Chondrocyte (in vitro differentiated cells): ENCODE results near the gene LTBP1. TPM values are rescaled to one million over a fixed set of nuclear protein-coding genes. Genes with fewer than 3 reads are reported as not detected.

ENCODE experiments used
- DNase-seq: peaks from one replicate; pipeline ENCODE4 v3.0.0; 2021; ENCODE audit warnings: mixed read lengths, low spot score
- H3K27ac Mint-ChIP-seq: one replicate; pipeline ENCODE4 v1.8.0; 2021; ENCODE audit warnings: mild to moderate bottlenecking, moderate library complexity, mixed read lengths; ENCODE audit not compliant: unreplicated experiment
- H3K27me3 Mint-ChIP-seq: 2 replicates; pipeline ENCODE4 v1.8.0; 2021; ENCODE audit warnings: low read depth, mixed read lengths
- H3K36me3 Mint-ChIP-seq: 2 replicates; pipeline ENCODE4 v1.8.0; 2021; ENCODE audit warnings: low read depth, mixed read lengths
- H3K4me1 Mint-ChIP-seq: 2 replicates; pipeline ENCODE4 v1.8.0; 2021; ENCODE audit warnings: low read depth, mild to moderate bottlenecking, mixed read lengths
- H3K4me3 Mint-ChIP-seq: one replicate; pipeline ENCODE4 v1.8.0; 2021; ENCODE audit warnings: mild to moderate bottlenecking, moderate library complexity, mixed read lengths; ENCODE audit not compliant: unreplicated experiment
- H3K9me3 Mint-ChIP-seq: 2 replicates; pipeline ENCODE4 v1.8.0; 2021; ENCODE audit warnings: low read depth, mixed read lengths
- total RNA-seq: library from RNA; stranded (reverse); gene quantifications from 3 replicates; pipeline ENCODE4 v1.2.1, GENCODE V29; 2021
- TF ChIP-seq, protein P1 (sequence below): fragments of 200-600 bp; sonication (generic); IDR thresholded peaks from 2 replicates; pipeline ENCODE4 v1.5.0; 2021; ENCODE audit warnings: antibody characterized with exemption, mild to moderate bottlenecking, moderate library complexity

The LTBP1 gene
- total RNA-seq, 1 donor from 2014 or later, result 398 TPM

DNA sequence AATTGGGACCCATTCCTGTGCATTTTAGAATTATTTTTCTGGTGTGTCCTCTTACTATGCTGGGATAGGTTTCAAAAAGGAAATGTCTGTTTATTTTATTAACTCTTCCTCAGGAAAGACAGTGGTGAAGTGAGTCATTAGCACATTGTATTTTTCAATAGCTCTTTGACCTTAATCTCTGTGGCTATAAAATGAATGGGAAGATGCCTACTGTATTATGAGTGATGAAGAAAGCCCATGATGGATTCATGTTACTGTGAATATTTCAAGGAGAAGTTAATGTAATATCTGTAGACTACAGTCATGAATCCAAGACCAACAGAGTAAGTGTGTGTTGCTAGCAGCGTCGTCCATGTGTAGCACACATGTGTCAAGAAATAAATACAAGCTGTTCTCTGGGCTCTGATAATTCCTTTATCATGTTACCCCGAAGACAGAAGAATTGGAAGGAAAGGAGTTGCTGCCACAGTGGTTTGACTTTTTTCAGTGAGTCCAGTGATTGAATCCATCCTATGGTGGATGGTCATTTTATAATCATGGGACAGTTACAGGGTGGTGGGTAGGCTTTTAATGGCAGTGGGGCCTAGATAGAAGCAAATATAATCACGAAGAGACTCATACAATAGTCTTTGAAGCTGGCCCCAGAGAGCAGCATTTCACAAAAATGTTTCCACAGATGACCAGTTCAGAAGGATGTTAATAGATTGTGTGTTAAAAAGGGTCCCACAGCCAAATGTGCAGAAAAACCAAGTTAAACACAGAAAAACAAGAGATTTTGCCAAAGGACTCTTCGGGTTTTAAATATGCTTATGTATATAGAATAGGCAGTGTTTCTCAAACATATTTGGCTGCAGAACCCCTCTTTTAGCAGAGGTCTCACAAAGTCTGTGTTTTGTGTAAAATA lies 290.0 kb downstream of the LTBP1 start:
- DNase-seq, result no peak
- Mint-ChIP-seq H3K4me1 (peaks cover 21% of the 10 kb centered on the region), H3K36me3 (peaks cover 29% of the 10 kb centered on the region), H3K4me3 (no peak overlapping the region), H3K27me3 (no peaks in the 10 kb centered on the region), H3K9me3 (peaks cover 3% of the 10 kb centered on the region), H3K27ac (no peak overlapping the region)
- TF ChIP-seq, protein P1, sequence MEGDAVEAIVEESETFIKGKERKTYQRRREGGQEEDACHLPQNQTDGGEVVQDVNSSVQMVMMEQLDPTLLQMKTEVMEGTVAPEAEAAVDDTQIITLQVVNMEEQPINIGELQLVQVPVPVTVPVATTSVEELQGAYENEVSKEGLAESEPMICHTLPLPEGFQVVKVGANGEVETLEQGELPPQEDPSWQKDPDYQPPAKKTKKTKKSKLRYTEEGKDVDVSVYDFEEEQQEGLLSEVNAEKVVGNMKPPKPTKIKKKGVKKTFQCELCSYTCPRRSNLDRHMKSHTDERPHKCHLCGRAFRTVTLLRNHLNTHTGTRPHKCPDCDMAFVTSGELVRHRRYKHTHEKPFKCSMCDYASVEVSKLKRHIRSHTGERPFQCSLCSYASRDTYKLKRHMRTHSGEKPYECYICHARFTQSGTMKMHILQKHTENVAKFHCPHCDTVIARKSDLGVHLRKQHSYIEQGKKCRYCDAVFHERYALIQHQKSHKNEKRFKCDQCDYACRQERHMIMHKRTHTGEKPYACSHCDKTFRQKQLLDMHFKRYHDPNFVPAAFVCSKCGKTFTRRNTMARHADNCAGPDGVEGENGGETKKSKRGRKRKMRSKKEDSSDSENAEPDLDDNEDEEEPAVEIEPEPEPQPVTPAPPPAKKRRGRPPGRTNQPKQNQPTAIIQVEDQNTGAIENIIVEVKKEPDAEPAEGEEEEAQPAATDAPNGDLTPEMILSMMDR, result no peak

DNA sequence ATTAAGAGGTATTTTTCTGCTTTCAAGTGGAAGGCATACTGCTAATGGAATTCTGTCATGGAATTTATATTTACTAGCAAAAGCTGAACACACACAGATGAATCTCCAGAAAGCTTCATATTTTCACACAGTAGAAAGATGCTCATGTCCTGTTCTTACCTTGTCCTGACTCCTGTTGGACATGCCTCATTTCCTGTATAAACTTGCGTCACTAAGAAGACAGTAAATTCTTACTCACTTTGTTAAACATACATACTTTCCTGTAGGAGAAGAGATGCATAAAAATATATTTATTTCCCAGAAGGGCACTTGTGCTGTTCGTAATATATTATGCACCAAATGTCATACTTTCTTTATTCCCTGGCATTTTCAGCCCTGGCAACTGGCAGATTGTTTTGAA lies 291.4 kb downstream of the LTBP1 start:
- TF ChIP-seq, protein P1, result no peak
- Mint-ChIP-seq H3K36me3 (peaks cover 26% of the 10 kb centered on the region), H3K4me1 (peaks cover 21% of the 10 kb centered on the region), H3K27ac (no peak overlapping the region), H3K27me3 (no peaks in the 10 kb centered on the region), H3K4me3 (no peak overlapping the region), H3K9me3 (peaks cover 3% of the 10 kb centered on the region)
- no peak for DNase-seq

DNA sequence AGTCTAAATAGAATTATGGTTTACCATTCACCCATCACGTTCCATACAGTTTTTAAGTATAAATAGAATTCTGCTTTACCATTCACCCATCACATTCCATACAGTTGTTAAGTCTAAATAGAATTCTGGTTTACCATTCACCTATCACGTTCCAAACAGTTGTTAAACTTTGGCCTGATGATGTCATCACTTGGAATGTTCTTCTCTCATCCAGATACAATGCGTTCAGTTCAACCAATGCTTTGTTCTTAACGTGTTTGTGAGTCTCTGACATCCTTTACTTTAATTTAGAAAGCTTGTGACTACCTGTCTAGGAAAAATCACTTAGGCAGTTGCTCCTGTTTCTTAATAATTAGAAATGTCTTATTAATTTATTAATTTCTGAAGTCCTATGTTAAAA lies 293.4 kb downstream of the LTBP1 start:
- H3K4me1 Mint-ChIP-seq, result peaks cover 31% of the 10 kb centered on the region
- no peak for DNase-seq
- H3K4me3 Mint-ChIP-seq, result no peak overlapping the region
- H3K9me3 Mint-ChIP-seq, result no peaks in the 10 kb centered on the region
- H3K27ac Mint-ChIP-seq, result no peak overlapping the region
- TF ChIP-seq, protein P1, result no peak
- peaks cover 16% of the 10 kb centered on the region for H3K36me3 Mint-ChIP-seq
- H3K27me3 Mint-ChIP-seq, result no peaks in the 10 kb centered on the region

DNA sequence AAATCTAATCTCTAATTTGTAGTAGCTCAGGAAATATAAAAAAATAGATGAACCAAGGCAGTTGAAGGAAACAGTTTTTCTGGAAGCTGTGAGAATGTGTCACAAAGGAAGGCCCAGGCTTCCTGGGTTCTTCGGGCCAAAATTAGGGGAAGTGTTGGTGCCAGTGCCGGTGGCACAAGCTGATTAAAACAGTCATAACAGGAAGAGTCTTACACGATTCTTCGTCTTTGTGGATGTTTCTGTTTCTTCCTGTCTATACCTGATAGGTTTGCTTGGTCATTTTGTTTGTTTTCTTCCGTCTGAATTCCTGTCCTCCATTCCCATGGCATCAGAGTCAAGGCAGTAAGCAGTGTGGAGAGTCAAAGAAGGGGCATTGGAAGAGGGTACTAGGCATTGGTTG lies 294.3 kb downstream of the LTBP1 start:
- TF ChIP-seq, protein P1, result no peak
- H3K27ac Mint-ChIP-seq, result no peak overlapping the region
- H3K36me3 Mint-ChIP-seq, result peaks cover 14% of the 10 kb centered on the region
- peaks cover 32% of the 10 kb centered on the region for H3K4me1 Mint-ChIP-seq
- H3K4me3 Mint-ChIP-seq, result no peak overlapping the region
- no peaks in the 10 kb centered on the region for H3K9me3 Mint-ChIP-seq
- H3K27me3 Mint-ChIP-seq, result no peaks in the 10 kb centered on the region
- no peak for DNase-seq

DNA sequence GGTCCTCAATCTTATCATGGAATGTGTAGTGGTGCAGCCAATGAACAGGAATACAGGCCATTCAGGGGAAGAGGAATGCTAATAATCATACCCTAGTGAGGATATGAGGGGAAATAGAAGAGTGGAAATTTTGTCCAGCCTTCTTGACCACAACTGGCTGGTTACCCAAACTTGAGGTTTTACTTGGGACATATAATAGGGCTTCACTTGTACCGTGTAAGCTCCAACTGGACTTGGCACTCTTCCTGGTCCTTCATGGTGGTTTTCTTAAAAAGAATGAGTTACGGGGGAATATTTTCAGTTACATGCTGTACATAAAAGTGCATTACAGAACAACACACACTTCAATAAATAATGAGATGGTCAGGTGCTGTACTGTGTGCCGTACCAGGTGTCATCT lies 294.8 kb downstream of the LTBP1 start:
- peaks cover 14% of the 10 kb centered on the region for H3K36me3 Mint-ChIP-seq
- no peak for DNase-seq
- H3K27me3 Mint-ChIP-seq, result no peaks in the 10 kb centered on the region
- TF ChIP-seq, protein P1, result no peak
- no peak overlapping the region for H3K27ac Mint-ChIP-seq
- H3K4me3 Mint-ChIP-seq, result no peak overlapping the region
- H3K9me3 Mint-ChIP-seq, result no peaks in the 10 kb centered on the region
- peaks cover 30% of the 10 kb centered on the region for H3K4me1 Mint-ChIP-seq
